Glomerular visceral epithelial cell (primary cell): ENCODE measurements around the gene FAM120A.

Experiments used
- DNase-seq: peaks from one replicate; pipeline ENCODE4 v3.0.0-alpha.2; 2016; ENCODE audit errors: extremely low spot score

Gene FAM120A

GRCh38 chr9:93577975-93578682 lies 126.6 kb downstream of the FAM120A start:
- DNase-seq, result no peak

- DNase-seq, result no peak
Observed at GRCh38 chr9:93578844-93579243, 127.4 kb downstream of the FAM120A start.

GRCh38 chr9:93579711-93580516 lies 128.4 kb downstream of the FAM120A start:
- no peak for DNase-seq

GRCh38 chr9:93580654-93581380 lies 129.3 kb downstream of the FAM120A start:
- no peak for DNase-seq

- DNase-seq, result no peak
Observed at GRCh38 chr9:93582115-93582514, 130.6 kb downstream of the FAM120A start.

GRCh38 chr9:93582550-93582949 lies 131.1 kb downstream of the FAM120A start:
- DNase-seq, result no peak

- DNase-seq, result no peak
Observed at GRCh38 chr9:93585259-93585658, 133.8 kb downstream of the FAM120A start.

- no peak for DNase-seq
Observed at GRCh38 chr9:93585695-93586094, 134.2 kb downstream of the FAM120A start.

GRCh38 chr9:93586290-93587057 lies 135.0 kb downstream of the FAM120A start:
- no peak for DNase-seq

- DNase-seq, result no peak
Observed at GRCh38 chr9:93587284-93587650, 135.8 kb downstream of the FAM120A start.

- no peak for DNase-seq
Observed at GRCh38 chr9:93587651-93588347, 136.3 kb downstream of the FAM120A start.

GRCh38 chr9:93588641-93589609 lies 137.4 kb downstream of the FAM120A start:
- DNase-seq, result no peak

- DNase-seq, result no peak
Observed at GRCh38 chr9:93589688-93590087, 138.2 kb downstream of the FAM120A start.

- DNase-seq, result no peak
Observed at GRCh38 chr9:93590609-93591234, 139.2 kb downstream of the FAM120A start.

GRCh38 chr9:93591301-93592007 lies 140.0 kb downstream of the FAM120A start:
- no peak for DNase-seq

- no peak for DNase-seq
Observed at GRCh38 chr9:93592008-93592642, 140.6 kb downstream of the FAM120A start.

GRCh38 chr9:93592643-93593021 lies 141.1 kb downstream of the FAM120A start:
- no peak for DNase-seq

GRCh38 chr9:93593144-93593658 lies 141.7 kb downstream of the FAM120A start:
- no peak for DNase-seq
